AG09319 (cell line): ENCODE results near the gene CASZ1.

Experiments used
- DNase-seq: peaks from one replicate; pipeline ENCODE4 v3.0.0-alpha.2; 2010; ENCODE audit warnings: low read depth; ENCODE audit errors: extremely low read depth
- CTCF ChIP-seq: IDR thresholded peaks from 2 replicates; pipeline ENCODE4 v1.5.1; 2011; ENCODE audit warnings: low read depth, mild to moderate bottlenecking, inconsistent platforms, low read length, moderate library complexity

The CASZ1 gene

GRCh38 chr1:10713614-10714013 is 82.8 kb downstream of the CASZ1 start:
- no peak for TF ChIP-seq CTCF
- no peak for DNase-seq

- TF ChIP-seq CTCF = no peak
- DNase-seq = no peak
Measured at GRCh38 chr1:10712568-10713362, 83.7 kb downstream of the CASZ1 start.

GRCh38 chr1:10710489-10710888 is 86.0 kb downstream of the CASZ1 start:
- no peak for DNase-seq
- no peak for TF ChIP-seq CTCF

- DNase-seq = no peak
- TF ChIP-seq CTCF = no peak
Measured at GRCh38 chr1:10709646-10710045, 86.8 kb downstream of the CASZ1 start.

GRCh38 chr1:10709165-10709564 is 87.3 kb downstream of the CASZ1 start:
- DNase-seq = no peak
- TF ChIP-seq CTCF = no peak

GRCh38 chr1:10708757-10709156 is 87.7 kb downstream of the CASZ1 start:
- DNase-seq = no peak
- no peak for TF ChIP-seq CTCF

- no peak for TF ChIP-seq CTCF
Measured at GRCh38 chr1:10707208-10707607, 89.2 kb downstream of the CASZ1 start.

More at GRCh38 chr1:10707208-10707607, 89.2 kb downstream of the CASZ1 start:
- DNase-seq = no peak
